Central memory CD4-positive, alpha-beta T cell (primary cell): ENCODE measurements around the gene CDYL.
"Not testable (repeated sequence)": the region's sequence is repeated elsewhere in the genome, so short reads cannot be mapped to it uniquely, and the experiment has no call there.

Experiments
- DNase-seq: peaks from one replicate; pipeline ENCODE4 v3.0.0; 2022

Gene CDYL

DNA sequence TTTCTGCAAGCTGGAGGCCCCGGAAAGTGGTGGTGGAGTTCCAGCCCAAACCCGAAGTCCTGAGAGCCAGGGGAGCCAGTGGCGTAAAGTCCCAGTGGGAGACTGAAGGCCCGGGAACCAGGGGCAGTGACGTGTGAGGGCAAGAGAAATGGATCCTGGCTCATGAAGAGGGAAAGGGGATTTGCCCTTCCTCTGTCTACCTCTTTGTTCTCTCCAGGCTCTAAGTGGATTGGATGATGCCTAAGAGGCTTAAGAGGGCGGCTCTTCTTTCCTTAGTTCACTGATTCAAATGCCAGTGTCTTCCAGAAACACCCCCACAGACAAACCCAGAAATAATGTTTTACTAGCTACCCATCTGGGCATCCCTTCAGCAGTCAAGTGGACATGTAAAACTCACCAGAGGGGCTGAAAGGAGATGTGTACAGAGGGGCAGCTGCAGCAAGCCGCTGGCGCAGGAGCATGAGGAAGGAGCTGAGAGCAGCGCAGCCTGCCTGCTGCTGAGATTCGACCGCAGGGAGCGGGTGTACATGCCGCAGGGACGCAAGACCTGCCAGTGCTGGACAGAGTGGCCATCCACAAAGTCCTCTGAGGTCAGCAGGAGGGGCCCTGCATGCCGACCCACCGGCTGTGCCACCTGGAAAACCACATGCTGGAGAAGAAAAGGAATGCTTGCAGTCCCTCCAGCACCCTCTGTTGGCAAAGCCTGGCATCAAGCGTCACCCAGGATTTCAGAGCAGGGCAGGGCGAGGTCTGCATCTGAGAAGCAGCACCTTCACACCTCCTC is 29.5 kb downstream of the CDYL start:
- DNase-seq: no peak

GRCh38 chr6:4806337-4806725 is 30.1 kb downstream of the CDYL start:
- DNase-seq: no peak

DNA sequence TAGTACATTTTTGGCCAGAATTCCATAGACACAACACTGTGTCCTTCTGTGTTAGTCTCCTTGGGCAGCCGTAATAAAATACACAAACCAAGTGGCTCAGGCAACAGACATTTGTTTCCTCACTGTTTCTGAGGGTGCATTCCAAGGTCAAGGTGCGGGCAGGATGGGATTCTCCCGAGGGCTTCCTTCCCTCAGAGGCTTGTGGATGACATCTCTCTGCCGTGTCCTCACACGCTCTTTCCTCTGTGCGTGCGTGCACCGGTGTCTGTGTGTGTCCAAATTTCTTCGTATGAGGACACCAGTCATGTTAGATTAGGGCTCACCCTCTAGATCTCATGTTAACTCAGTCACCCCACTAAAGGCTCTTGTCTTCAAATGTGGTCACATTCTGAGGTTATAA is 30.6 kb downstream of the CDYL start:
- no peak for DNase-seq

- DNase-seq: no peak
These were observed 32.2 kb downstream of the CDYL start for GRCh38 chr6:4808396-4808795.

DNA sequence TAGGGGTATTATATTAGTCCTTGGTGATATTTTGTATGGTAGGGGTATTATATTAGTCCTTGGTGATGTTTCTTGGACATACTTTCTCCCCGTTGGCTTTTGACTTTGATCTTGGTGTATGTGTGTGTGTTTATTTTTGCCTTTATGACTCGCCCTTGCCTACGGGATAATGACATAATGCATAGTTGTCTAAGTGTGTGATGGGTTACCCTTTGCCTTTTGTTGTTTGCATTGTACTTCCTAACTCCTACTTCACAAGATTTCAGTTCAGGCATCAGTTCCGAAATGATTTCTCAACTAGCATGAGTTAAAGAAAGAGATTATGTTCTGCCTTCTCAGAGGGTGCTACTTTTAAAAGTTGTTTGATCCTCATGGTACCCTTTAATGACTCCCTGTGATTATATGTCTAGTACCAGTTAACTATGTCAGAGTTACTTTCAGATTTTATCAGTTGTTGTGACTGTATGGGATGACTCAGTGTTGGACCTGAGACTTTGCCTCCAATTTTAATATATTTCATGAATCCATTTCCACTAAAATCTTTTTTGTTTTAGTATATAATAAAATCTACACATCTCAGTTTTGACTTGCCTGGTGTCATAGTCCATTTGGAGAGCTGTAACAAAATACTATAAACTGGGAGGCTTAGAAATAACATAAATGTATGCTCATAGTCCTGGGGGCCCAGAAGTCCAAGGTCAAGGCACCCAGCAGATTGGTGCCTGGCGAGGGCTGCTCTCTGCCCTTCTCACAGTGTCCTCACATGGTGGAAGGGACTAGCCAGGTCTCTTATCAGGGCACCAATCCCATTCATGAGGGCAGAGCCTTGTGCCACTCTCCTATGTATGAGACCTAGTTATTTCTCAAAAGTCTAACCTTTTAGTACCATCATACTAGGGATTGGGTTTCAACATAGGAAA is 34.1 kb downstream of the CDYL start:
- DNase-seq: no peak

- no peak for DNase-seq
These were observed 35.9 kb downstream of the CDYL start for GRCh38 chr6:4812068-4812467.

- no peak for DNase-seq
These were observed 36.9 kb downstream of the CDYL start for GRCh38 chr6:4813055-4813454.

DNA sequence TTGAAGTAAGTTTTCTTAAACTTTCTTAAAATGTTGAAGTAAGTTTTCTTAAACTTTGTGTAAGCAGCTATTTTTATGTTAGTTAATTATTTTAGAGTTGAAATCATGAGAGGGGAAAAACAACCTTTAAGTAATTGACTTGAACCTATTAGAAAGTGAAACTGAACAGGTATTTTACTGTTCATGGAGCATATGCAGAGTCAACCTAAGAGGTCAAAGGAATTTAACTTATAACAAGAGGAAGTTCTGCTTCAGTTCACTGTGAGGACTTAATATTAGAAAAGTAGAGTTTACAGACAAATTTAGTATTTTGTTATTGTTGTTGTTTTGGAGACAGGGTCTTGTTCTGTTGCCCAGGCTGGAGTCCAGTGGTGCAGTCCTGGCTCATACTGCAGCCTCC is 38.0 kb downstream of the CDYL start:
- no peak for DNase-seq

- DNase-seq: no peak
These were observed 38.8 kb downstream of the CDYL start for GRCh38 chr6:4814987-4815386.

DNA sequence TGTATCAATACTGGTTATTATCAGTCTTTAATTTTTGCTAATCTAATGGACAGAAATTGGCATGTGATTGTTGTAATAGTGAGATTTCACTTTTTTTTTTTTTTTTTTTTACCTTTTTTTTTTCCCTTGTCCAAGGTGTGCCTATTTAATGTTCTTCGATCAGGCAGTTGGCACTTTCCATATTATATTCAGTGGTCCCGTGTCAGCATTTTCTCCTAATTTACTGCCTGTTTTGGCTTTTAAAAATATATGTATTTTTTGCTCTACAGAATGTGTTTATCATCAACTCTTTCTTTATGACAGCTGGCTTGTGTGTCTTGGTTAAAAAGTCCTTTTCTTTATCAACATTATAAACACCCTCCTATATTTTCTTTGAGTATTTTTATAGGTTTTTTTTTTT is 39.4 kb downstream of the CDYL start:
- DNase-seq: no peak

DNA sequence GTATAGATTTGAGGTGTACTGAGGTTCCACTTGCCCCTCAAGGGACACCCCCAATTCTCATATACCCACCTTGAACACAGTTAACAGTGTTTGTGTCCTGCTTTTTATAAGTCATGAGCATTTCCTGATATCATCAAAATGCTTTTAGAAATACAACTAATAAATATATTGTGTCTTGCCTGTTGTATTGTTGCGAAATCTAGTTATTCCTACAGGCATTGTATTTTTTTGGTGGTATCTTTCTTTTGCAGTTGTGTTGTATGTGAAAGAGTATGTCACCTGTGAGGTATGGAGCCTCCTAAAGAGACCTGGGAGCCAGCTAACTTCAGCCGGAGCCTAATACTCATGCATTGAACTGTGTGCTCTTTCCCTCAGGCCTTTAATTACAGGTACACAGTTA is 40.7 kb downstream of the CDYL start:
- no peak for DNase-seq

- no peak for DNase-seq
These were observed 41.3 kb downstream of the CDYL start for GRCh38 chr6:4817551-4817950.

- no peak for DNase-seq
These were observed 42.2 kb downstream of the CDYL start for GRCh38 chr6:4818272-4818938.

- no peak for DNase-seq
These were observed 43.6 kb downstream of the CDYL start for GRCh38 chr6:4819706-4820283.

DNA sequence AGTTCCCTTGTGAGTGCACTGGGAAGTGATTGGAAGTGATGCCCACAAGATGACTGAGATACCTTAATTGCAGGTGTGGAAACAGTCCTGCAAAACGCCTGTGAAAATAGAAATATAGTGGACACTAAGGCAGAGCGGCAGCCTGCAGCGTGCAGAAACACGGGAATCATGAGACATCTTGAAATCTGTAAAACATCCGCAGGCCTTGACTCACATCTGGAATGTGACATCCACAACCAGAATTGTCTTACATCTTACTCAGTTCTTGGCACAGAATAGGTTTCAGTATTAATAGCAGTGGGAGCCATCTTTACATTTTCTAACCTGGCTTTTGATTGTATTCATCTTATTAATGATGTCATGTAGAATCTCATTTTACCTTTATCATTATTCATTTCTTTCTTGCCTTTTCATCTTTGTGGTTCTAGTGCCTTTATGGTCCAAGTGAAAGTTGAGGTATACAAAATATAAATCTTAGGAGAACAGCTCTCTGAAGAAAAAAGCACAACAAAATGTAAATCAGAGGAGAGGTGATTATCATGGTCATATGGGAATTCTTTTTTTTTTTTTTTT is 44.6 kb downstream of the CDYL start:
- DNase-seq: no peak

DNA sequence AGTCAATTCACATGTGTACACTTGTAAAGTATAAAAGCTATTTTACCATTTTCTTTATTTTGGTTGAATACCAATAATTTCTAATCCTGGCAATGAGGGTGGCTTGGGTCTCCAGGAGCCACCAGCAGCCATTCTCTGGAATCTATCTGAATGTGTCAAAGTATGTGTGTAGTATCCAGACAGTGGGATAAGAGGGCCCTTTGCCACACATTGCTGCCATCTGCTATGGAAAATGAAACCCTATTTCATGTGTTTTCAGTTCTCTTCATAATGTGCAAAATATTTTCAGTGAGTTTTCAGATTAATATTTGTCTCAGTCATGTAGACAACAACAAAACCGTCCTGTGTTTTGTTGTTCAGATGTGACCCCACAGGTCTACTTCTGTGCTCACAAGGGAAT is 46.3 kb downstream of the CDYL start:
- DNase-seq: no peak

GRCh38 chr6:4828187-4828698 is 52.0 kb downstream of the CDYL start:
- DNase-seq: no peak

GRCh38 chr6:4829089-4829488 is 52.9 kb downstream of the CDYL start:
- DNase-seq: no peak

- DNase-seq: not testable (repeated sequence)
These were observed 59.3 kb downstream of the CDYL start for GRCh38 chr6:4835540-4835939.

GRCh38 chr6:4840169-4840568 is 64.0 kb downstream of the CDYL start:
- no peak for DNase-seq

- DNase-seq: no peak
These were observed 67.9 kb downstream of the CDYL start for GRCh38 chr6:4844108-4844507.

DNA sequence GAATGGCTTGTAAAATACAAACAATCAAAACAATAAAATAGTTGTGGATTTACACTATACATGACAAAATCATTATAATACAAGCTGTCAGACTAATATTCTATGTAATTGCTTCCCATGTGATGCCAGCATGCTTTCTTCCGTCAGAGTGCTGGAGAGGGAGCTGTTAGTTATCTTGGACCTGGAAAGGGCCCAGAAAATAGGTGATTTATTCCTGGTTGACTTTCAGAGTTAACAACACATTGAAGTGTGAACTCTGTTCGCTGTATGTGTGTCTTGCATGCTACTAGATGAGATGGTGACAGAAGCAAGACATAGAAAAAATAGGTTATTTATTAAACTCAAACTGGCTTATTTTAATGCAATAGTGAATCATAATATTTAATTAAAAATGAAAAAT is 70.2 kb downstream of the CDYL start:
- no peak for DNase-seq
